Measurements from ENCODE around the gene SRP19. TPM values are rescaled to one million over a fixed set of nuclear protein-coding genes. Genes with fewer than 3 reads are reported as not detected.

Gene SRP19
- total and polyA plus RNA-seq, 9 of the 15 experiments (the other 6 are each of a cell fraction or from before 2014, with no cell fraction given): 52.3 to 357 (median 146) TPM

- TF ChIP-seq ZNF75A (CRISPR knock-in tag; IDR thresholded peaks at IDR 0.05) (no peak), NCOA4 (IDR thresholded peaks at IDR 0.05; ENCODE audit: partially characterized antibody) (no peak), TAF9B (IDR thresholded peaks at IDR 0.05; ENCODE audit: partially characterized antibody) (peak; percentile 80), HIVEP1 (CRISPR knock-in tag; IDR thresholded peaks at IDR 0.05) (no peak), ZNF354B (CRISPR knock-in tag; IDR thresholded peaks at IDR 0.05) (no peak), ZBTB7A (IDR thresholded peaks at IDR 0.05; ENCODE audit: borderline replicate concordance, control insufficient read depth, low read depth, low read length) (0 out of 2 replicates have a peak, but pooled peaks have one; percentile 17), FOXK2 (conservative IDR thresholded peaks at IDR 0.05 in 1 of 2, IDR thresholded peaks at IDR 0.05 in 1 of 2; ENCODE audit: low read depth in 2 of 2) (peak; percentile 28 to 51; a peak in 3 of 4 replicates), RERE (CRISPR knock-in tag; IDR thresholded peaks at IDR 0.05; ENCODE audit: borderline replicate concordance) (no peak), MYNN (IDR thresholded peaks at IDR 0.05) (no peak), MYNN (CRISPR knock-in tag; IDR thresholded peaks at IDR 0.05) (no peak), MEF2A (IDR thresholded peaks at IDR 0.05; ENCODE audit: control insufficient read depth, low read depth, low read length) (no peak), XRCC5 (IDR thresholded peaks at IDR 0.05; ENCODE audit: low read depth, low read length) (no peak), ZNF316 (IDR thresholded peaks at IDR 0.05) (no peak), CBX8 (IDR thresholded peaks at IDR 0.05; ENCODE audit: borderline replicate concordance, extremely low read depth, low read depth, low read length, poor library complexity, severe bottlenecking) (no peak), U2AF2 (optimal IDR thresholded peaks at IDR 0.05; ENCODE audit: low read depth, low read length) (no peak), ZNF436 (CRISPR knock-in tag; IDR thresholded peaks at IDR 0.05) (no peak), SMAD3 (CRISPR knock-in tag; conservative IDR thresholded peaks at IDR 0.05) (no peak), ATF7 (IDR thresholded peaks at IDR 0.05) (peak; percentile 86), GABPB2 (CRISPR knock-in tag; conservative IDR thresholded peaks at IDR 0.05) (no peak), ZNF778 (CRISPR knock-in tag; IDR thresholded peaks at IDR 0.05) (no peak), HNRNPH1 (optimal IDR thresholded peaks at IDR 0.05; ENCODE audit: low read depth, low read length) (no peak), CLOCK (CRISPR knock-in tag; IDR thresholded peaks at IDR 0.05; ENCODE audit: borderline replicate concordance) (no peak)
These were observed at the start of gene SRP19 (continued) for GRCh38 chr5:112860929-112861637.
